HEK293 (cell line): ENCODE data around the gene MKNK2.
A peak's percentile ranks its signal among the peaks of the same experiment; 100 is the strongest.

Experiments
- CTCF ChIA-PET: fragments of 350-600 bp; formaldehyde crosslinking; extraction: SDS; loops from one replicate; lab custom pipeline; 2021; ENCODE audit warnings: antibody characterized with exemption; lab: Yijun Ruan, JAX
- POLR2A ChIA-PET: fragments of 300-600 bp; formaldehyde crosslinking; extraction: SDS; loops from one replicate; lab custom pipeline; 2020; ENCODE audit warnings: antibody characterized with exemption, inconsistent platforms; lab: Yijun Ruan, JAX
- H3K27ac ChIP-seq: fragments of 200-500 bp; sonication (Bioruptor generic); 2 replicates; pipeline ENCODE4 v1.5.1; 2014; ENCODE audit warnings: low read depth, low read length, control low read depth, inconsistent platforms; ENCODE audit errors: extremely low read depth
- H3K36me3 ChIP-seq, 2 experiments: fragments of 200-500 bp in 1 of 2; sonication (Bioruptor generic) in 1 of 2; 1 replicate in 1 of 2; 2 replicates in 1 of 2; pipeline ENCODE4 v1.5.1; 2014 to 2017; ENCODE audit warnings: inconsistent platforms in 2 of 2, low read length in 2 of 2; ENCODE audit not compliant: control insufficient read depth in 2 of 2, insufficient read depth in 1 of 2
- H3K4me1 ChIP-seq: fragments of 200-500 bp; sonication (Bioruptor generic); 2 replicates; pipeline ENCODE4 v1.5.1; 2014; ENCODE audit warnings: mild to moderate bottlenecking, low read length, inconsistent platforms; ENCODE audit not compliant: control insufficient read depth, insufficient read depth
- H3K4me3 ChIP-seq: 2 replicates; pipeline ENCODE4 v1.5.1; 2011; ENCODE audit warnings: low read depth, mild to moderate bottlenecking, control low read depth, low read length, moderate library complexity
- H3K9me3 ChIP-seq: fragments of 200-500 bp; sonication (Bioruptor generic); 2 replicates; pipeline ENCODE4 v1.5.1; 2014; ENCODE audit warnings: low read depth, low read length, inconsistent platforms; ENCODE audit not compliant: control insufficient read depth, insufficient read depth
- BCL11B ChIP-seq: fragments of 450-650 bp; formaldehyde crosslinking; IDR thresholded peaks from 2 replicates; pipeline ENCODE4 v1.5.1; 2016; ENCODE audit warnings: low read depth, missing biosample characterization, missing genetic modification characterization
- EGR2 ChIP-seq: fragments of 450-650 bp; formaldehyde crosslinking; IDR thresholded peaks from 2 replicates; pipeline ENCODE4 v1.5.1; 2016; ENCODE audit warnings: low read depth, missing biosample characterization, missing genetic modification characterization
- OVOL3 ChIP-seq: fragments of 450-650 bp; formaldehyde crosslinking; IDR thresholded peaks from 2 replicates; pipeline ENCODE4 v1.5.1; 2016; ENCODE audit warnings: missing biosample characterization, missing genetic modification characterization
- PRDM10 ChIP-seq: fragments of 450-650 bp; formaldehyde crosslinking; IDR thresholded peaks from 2 replicates; pipeline ENCODE4 v1.5.1; 2016; ENCODE audit warnings: missing biosample characterization, missing genetic modification characterization
- SP3 ChIP-seq: fragments of 450-650 bp; formaldehyde crosslinking; IDR thresholded peaks from 2 replicates; pipeline ENCODE4 v1.5.1; 2016; ENCODE audit warnings: missing biosample characterization, missing genetic modification characterization
- TSHZ1 ChIP-seq: fragments of 450-650 bp; formaldehyde crosslinking; IDR thresholded peaks from 2 replicates; pipeline ENCODE4 v1.5.1; 2016; ENCODE audit warnings: missing biosample characterization, missing genetic modification characterization, borderline replicate concordance
- WT1 ChIP-seq: fragments of 450-650 bp; formaldehyde crosslinking; IDR thresholded peaks from 2 replicates; pipeline ENCODE4 v1.5.1; 2016; ENCODE audit warnings: missing biosample characterization, missing genetic modification characterization
- ZNF184 ChIP-seq: fragments of 450-650 bp; IDR thresholded peaks from 2 replicates; pipeline ENCODE4 v1.5.1; 2018; ENCODE audit warnings: missing biosample characterization, mild to moderate bottlenecking, missing genetic modification characterization
- ZNF19 ChIP-seq: fragments of 450-650 bp; formaldehyde crosslinking; IDR thresholded peaks from 2 replicates; pipeline ENCODE4; 2016; ENCODE audit warnings: missing biosample characterization, missing genetic modification characterization, low read depth
- ZNF350 ChIP-seq: fragments of 450-650 bp; formaldehyde crosslinking; IDR thresholded peaks from 2 replicates; pipeline ENCODE4 v1.5.0; 2017; ENCODE audit warnings: missing biosample characterization, mild to moderate bottlenecking, missing genetic modification characterization
- ZNF548 ChIP-seq: fragments of 450-650 bp; formaldehyde crosslinking; IDR thresholded peaks from 2 replicates; pipeline ENCODE4 v1.5.1; 2016; ENCODE audit warnings: missing biosample characterization, missing genetic modification characterization
- ZNF561 ChIP-seq: fragments of 450-650 bp; IDR thresholded peaks from 2 replicates; pipeline ENCODE4 v1.5.1; 2018; ENCODE audit warnings: missing biosample characterization, missing genetic modification characterization, borderline replicate concordance
- ZNF623 ChIP-seq: fragments of 450-650 bp; formaldehyde crosslinking; IDR thresholded peaks from 2 replicates; pipeline ENCODE4 v1.5.1; 2016; ENCODE audit warnings: missing biosample characterization, missing genetic modification characterization
- ZNF670 ChIP-seq: fragments of 450-650 bp; formaldehyde crosslinking; IDR thresholded peaks from 2 replicates; pipeline ENCODE4 v1.5.1; 2016; ENCODE audit warnings: missing biosample characterization, missing genetic modification characterization, low read depth
- ZNF830 ChIP-seq: fragments of 450-650 bp; IDR thresholded peaks from 2 replicates; pipeline ENCODE4 v1.5.0; 2018; ENCODE audit warnings: missing biosample characterization, missing genetic modification characterization, low read depth, mild to moderate bottlenecking, moderate library complexity
- TF ChIP-seq, protein P1 (sequence below): fragments of 450-650 bp; formaldehyde crosslinking; IDR thresholded peaks from 2 replicates; pipeline ENCODE4 v1.5.1; 2016; ENCODE audit warnings: missing biosample characterization, missing genetic modification characterization
- TF ChIP-seq, protein P2 (sequence below): fragments of 450-650 bp; formaldehyde crosslinking; IDR thresholded peaks from 2 replicates; pipeline ENCODE4 v1.5.1; 2016; ENCODE audit warnings: missing biosample characterization, missing genetic modification characterization
- TF ChIP-seq, protein P3 (sequence below): fragments of 450-650 bp; IDR thresholded peaks from 2 replicates; pipeline ENCODE4 v1.5.1; 2018; ENCODE audit warnings: missing biosample characterization, missing genetic modification characterization

The MKNK2 gene

DNA sequence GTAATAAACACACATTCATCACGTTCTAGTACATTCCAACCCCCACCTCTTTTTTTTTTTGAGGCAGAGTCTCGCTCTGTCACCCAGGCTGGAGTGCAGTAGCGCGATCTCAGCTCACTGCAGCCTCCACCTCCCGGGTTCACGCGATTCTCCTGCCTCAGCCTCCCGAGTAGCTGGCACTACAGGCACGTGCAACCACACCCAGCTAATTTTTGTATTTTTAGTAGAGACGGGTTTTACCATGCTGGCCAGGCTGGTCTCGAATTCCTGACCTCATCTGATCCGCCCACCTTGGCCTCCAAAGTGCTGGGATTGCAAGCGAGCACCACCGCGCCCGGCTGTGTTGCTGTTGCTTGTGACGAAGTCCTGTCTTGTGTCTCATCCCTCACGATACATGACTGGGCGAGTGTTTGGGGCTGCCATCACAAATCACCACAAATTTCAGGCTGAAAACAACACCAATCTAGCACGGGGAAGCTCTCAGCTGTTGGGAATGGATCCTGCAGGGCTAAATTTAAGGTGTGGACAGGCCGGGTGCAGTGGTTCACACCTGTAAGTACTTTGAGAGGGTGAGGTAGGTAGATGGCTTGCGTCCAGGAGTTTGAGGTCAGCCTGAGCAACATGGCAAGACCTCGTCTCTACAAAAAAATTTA lies 29.4 kb upstream of the MKNK2 start:
- ChIA-PET POLR2A (no interaction called here), CTCF (no interaction called here)
- peaks cover 0 to 56% of the 10 kb centered on the region in 2 experiments; a peak in 2 of 3 replicates for H3K36me3 ChIP-seq
- TF ChIP-seq, protein P1, sequence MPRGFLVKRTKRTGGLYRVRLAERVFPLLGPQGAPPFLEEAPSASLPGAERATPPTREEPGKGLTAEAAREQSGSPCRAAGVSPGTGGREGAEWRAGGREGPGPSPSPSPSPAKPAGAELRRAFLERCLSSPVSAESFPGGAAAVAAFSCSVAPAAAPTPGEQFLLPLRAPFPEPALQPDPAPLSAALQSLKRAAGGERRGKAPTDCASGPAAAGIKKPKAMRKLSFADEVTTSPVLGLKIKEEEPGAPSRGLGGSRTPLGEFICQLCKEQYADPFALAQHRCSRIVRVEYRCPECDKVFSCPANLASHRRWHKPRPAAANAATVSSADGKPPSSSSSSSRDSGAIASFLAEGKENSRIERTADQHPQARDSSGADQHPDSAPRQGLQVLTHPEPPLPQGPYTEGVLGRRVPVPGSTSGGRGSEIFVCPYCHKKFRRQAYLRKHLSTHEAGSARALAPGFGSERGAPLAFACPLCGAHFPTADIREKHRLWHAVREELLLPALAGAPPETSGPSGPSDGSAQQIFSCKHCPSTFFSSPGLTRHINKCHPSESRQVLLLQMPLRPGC (tag by site-specific recombination), result no peak
- TF ChIP-seq, protein P2, sequence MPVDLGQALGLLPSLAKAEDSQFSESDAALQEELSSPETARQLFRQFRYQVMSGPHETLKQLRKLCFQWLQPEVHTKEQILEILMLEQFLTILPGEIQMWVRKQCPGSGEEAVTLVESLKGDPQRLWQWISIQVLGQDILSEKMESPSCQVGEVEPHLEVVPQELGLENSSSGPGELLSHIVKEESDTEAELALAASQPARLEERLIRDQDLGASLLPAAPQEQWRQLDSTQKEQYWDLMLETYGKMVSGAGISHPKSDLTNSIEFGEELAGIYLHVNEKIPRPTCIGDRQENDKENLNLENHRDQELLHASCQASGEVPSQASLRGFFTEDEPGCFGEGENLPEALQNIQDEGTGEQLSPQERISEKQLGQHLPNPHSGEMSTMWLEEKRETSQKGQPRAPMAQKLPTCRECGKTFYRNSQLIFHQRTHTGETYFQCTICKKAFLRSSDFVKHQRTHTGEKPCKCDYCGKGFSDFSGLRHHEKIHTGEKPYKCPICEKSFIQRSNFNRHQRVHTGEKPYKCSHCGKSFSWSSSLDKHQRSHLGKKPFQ, result 0 out of 2 replicates have a peak, but pooled peaks have one; percentile 29
- no peaks in the 10 kb centered on the region for H3K9me3 ChIP-seq
- no peak overlapping the region for H3K27ac ChIP-seq
- no peak overlapping the region for H3K4me3 ChIP-seq
- H3K4me1 ChIP-seq, result no peaks in the 10 kb centered on the region

DNA sequence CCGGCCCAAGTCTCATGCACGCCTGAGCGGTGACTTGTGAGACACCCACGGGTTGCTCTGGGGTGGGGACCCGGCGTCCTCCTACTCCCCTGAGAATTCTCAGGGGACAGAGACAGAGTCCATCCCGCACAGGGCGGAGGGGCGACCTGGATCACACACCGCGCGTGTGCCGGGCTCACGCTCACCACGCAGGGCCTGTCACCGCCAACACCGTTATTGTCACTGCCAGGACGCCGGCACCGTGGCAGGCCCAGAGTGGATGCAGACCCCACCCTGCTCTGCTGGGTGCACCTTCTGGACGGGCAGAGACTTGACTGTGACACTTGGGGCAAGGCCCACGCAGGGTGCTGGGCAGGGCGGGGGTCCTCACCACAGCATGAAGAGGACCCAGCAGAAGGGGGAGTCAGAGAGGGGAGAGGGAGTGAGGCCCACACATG lies 28.8 kb upstream of the MKNK2 start:
- CTCF ChIA-PET, result no interaction called here
- H3K36me3 ChIP-seq, result peaks cover 4 to 61% of the 10 kb centered on the region in 2 experiments; a peak in 2 of 3 replicates
- no peak for TF ChIP-seq OVOL3
- TF ChIP-seq, protein P3, sequence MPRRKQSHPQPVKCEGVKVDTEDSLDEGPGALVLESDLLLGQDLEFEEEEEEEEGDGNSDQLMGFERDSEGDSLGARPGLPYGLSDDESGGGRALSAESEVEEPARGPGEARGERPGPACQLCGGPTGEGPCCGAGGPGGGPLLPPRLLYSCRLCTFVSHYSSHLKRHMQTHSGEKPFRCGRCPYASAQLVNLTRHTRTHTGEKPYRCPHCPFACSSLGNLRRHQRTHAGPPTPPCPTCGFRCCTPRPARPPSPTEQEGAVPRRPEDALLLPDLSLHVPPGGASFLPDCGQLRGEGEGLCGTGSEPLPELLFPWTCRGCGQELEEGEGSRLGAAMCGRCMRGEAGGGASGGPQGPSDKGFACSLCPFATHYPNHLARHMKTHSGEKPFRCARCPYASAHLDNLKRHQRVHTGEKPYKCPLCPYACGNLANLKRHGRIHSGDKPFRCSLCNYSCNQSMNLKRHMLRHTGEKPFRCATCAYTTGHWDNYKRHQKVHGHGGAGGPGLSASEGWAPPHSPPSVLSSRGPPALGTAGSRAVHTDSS (tag by site-specific recombination), result no peak
- no peak for TF ChIP-seq PRDM10 (tag by site-specific recombination)
- TF ChIP-seq ZNF561, result no peak
- TF ChIP-seq, protein P2, result no peak
- no peak for TF ChIP-seq ZNF350
- no peak for TF ChIP-seq WT1
- TF ChIP-seq SP3 (tag by site-specific recombination), result no peak
- TF ChIP-seq ZNF670 (tag by site-specific recombination), result no peak
- TF ChIP-seq TSHZ1, result no peak
- no peak for TF ChIP-seq ZNF623 (tag by site-specific recombination)
- no peak for TF ChIP-seq ZNF184
- no peak for TF ChIP-seq ZNF19 (tag by site-specific recombination)
- no peak for TF ChIP-seq ZNF548 (tag by site-specific recombination)
- no peak for TF ChIP-seq EGR2
- TF ChIP-seq BCL11B (tag by site-specific recombination), result no peak
- TF ChIP-seq ZNF830 (tag by site-specific recombination), result no peak

More for the DNA sequence above, 28.8 kb upstream of the MKNK2 start:
- Histone ChIP-seq H3K4me3 (no peak overlapping the region), H3K27ac (no peak overlapping the region), H3K9me3 (no peaks in the 10 kb centered on the region), H3K4me1 (no peaks in the 10 kb centered on the region)
- POLR2A ChIA-PET, result no interaction called here
